NCI-H1105 (cell line): ENCODE data around the gene RHOU.

ENCODE experiments used
- DNase-seq: peaks from one replicate; lab custom pipeline; 2025; lab: John Stamatoyannopoulos, UW

RHOU gene

GRCh38 chr1:228785366-228786330 is 50.4 kb downstream of the RHOU start:
- DNase-seq, result no peak

- DNase-seq, result no peak
Observed at GRCh38 chr1:228786361-228787129, 51.3 kb downstream of the RHOU start.

GRCh38 chr1:228791791-228792190 is 56.5 kb downstream of the RHOU start:
- DNase-seq, result no peak

- DNase-seq, result no peak
Observed at GRCh38 chr1:228792601-228793000, 57.3 kb downstream of the RHOU start.

GRCh38 chr1:228793032-228793431 is 57.8 kb downstream of the RHOU start:
- DNase-seq, result no peak

GRCh38 chr1:228794173-228794572 is 58.9 kb downstream of the RHOU start:
- DNase-seq, result no peak

- DNase-seq, result no peak
Observed at GRCh38 chr1:228794810-228795209, 59.5 kb downstream of the RHOU start.

GRCh38 chr1:228795596-228795995 is 60.3 kb downstream of the RHOU start:
- DNase-seq, result no peak
